Duodenal mucosa (tissue), 2 donors: Measurements from ENCODE around the gene RRP12.

Experiments
- H3K27ac ChIP-seq: one replicate; pipeline ENCODE4 v1.7.0; 2013; ENCODE audit warnings: low read depth, low read length
- H3K27me3 ChIP-seq, 2 donors: one replicate each; pipeline ENCODE4 v1.7.0; 2013; ENCODE audit warnings: low read length in 2 of 2, control low read depth in 1 of 2; ENCODE audit not compliant: insufficient read depth in 2 of 2, control insufficient read depth in 1 of 2
- H3K36me3 ChIP-seq, 2 donors: one replicate each; pipeline ENCODE4 v1.7.0; 2013; ENCODE audit warnings: low read length in 2 of 2, control low read depth in 1 of 2; ENCODE audit not compliant: insufficient read depth in 2 of 2, control insufficient read depth in 1 of 2
- H3K4me1 ChIP-seq, 2 donors: one replicate each; pipeline ENCODE4 v1.7.0; 2013; ENCODE audit warnings: low read length in 2 of 2, control low read depth in 1 of 2; ENCODE audit not compliant: insufficient read depth in 2 of 2, control insufficient read depth in 1 of 2
- H3K4me3 ChIP-seq, 2 donors: one replicate each; pipeline ENCODE4 v1.7.0; 2013; ENCODE audit warnings: low read length in 2 of 2, low read depth in 1 of 2
- H3K9ac ChIP-seq, 2 donors: one replicate each; pipeline ENCODE4 v1.7.0; 2013; ENCODE audit warnings: low read length in 2 of 2, low read depth in 1 of 2
- H3K9me3 ChIP-seq, 2 donors: one replicate each; pipeline ENCODE4 v1.7.0; 2013; ENCODE audit warnings: low read length in 2 of 2, control low read depth in 1 of 2; ENCODE audit not compliant: control insufficient read depth in 1 of 2

The RRP12 gene

DNA sequence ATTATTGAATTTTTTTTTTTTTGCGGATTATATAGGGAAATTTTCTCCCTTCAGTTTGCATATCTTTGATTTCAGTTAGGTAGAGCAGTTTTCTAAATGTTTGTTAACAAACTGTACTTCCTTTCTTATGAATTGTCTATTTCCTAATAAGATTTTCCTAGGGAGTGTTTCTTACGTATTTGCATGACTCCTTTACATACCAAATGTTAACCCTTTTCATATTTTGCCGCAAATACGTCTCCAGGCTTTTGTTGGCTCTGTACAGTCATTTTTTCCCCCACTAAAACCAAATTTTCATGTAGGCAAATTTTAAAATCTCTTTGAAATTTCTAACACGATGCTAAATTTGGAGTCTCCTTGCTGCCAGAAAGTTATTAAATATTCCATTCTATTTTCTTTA is 64.7 kb downstream of the RRP12 start:
- Histone ChIP-seq H3K27ac (no peak overlapping the region), H3K9me3 (no peaks in the 10 kb centered on the region), H3K4me1 (peaks cover 10 to 16% of the 10 kb centered on the region in 2 donors), H3K36me3 (no peaks in the 10 kb centered on the region), H3K4me3 (no peak overlapping the region), H3K9ac (no peak overlapping the region), H3K27me3 (no peaks in the 10 kb centered on the region)

DNA sequence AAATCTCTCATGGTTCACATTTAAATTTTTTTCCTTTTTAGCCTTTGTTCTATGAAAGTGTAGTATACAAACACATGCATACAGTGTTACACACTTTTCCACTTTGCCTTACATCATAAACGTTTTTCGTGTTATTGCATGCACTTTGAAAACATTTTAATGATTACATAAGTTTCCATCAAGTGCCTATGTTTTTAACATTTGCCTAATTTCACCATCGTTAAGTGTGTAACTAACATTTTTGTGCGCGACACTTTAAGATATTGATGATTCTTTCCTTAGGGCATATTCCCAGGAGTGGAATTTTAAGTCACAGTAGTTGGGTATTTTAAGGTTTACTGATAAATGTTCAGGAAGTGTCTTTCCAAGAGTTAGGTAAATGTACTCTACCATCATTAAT is 65.1 kb downstream of the RRP12 start:
- peaks cover 14 to 16% of the 10 kb centered on the region in 2 donors for H3K4me1 ChIP-seq
- H3K27ac ChIP-seq = no peak overlapping the region
- no peaks in the 10 kb centered on the region for H3K9me3 ChIP-seq
- H3K36me3 ChIP-seq = no peaks in the 10 kb centered on the region
- H3K27me3 ChIP-seq = no peaks in the 10 kb centered on the region
- H3K4me3 ChIP-seq = no peak overlapping the region
- no peak overlapping the region for H3K9ac ChIP-seq

DNA sequence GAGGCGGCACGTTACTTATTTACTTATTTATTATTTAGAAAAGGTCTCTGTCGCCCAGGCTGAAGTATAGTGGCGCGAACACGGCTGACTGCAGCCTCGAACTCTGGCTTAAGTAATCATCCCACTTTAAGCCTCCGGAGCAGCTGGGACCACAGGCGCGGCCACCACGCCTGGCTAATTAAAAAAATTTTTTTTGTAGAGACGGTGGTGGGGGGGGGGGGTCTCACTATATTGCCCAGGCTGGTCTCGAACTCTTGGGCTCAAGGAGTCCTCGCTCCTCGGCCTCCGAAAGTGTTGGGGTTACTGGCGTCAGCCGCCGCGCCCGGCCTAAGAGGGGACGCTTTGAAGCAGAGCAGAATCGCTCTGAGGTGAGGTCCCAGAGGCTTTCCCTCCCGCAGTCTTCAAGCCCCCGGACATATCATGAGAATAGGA is 65.9 kb downstream of the RRP12 start:
- H3K27ac ChIP-seq = peak overlapping the region; percentile 79
- peaks cover 16 to 22% of the 10 kb centered on the region in 2 donors for H3K4me1 ChIP-seq
- H3K9ac ChIP-seq = peak overlapping the region in 1 of 2 donors; percentile 96
- H3K36me3 ChIP-seq = peaks cover 0 to under 1% of the 10 kb centered on the region in 2 donors
- no peaks in the 10 kb centered on the region for H3K9me3 ChIP-seq
- H3K27me3 ChIP-seq = no peaks in the 10 kb centered on the region
- peak overlapping the region; percentile 63 to 81 for H3K4me3 ChIP-seq

DNA sequence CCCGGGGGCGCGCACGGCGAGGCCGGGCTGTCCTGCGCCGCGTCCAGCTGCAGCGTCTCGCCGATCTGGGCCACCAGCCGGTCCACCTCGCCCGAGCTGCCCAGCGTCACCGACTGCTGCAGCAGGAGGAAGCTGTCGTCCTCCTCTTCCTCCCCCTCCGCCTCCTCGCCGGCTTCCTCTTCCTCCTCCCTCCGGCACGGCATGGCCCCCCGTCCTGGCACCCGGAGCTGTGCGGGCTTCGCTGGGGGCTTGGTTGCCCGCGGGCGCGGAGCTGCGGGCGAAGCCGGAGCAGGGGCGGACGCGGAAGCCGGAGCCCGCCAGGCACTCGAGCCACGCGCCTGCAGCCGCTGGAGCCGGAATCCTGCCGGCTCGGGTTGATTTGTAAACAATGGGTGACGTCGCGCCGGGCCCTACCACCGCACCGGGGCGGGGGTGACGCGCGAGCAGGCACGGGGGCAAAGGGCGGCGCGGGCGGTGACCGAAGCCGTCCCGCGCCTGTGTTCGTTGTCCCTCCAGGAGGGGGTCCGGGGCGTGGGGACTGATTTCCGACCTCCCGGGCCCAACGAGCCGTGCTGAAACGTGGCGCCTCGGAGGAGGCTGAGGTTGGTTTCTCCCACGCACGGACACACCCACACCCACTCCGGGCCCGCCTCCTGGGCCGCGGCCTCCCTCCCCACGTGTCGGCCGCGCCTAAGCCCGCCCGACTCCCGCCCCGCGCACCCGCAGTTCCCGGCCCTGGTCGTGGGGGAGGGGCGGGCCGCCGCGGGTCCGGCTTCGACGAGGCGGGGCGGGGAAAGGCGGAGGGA is 66.6 kb downstream of the RRP12 start, which contains the start of gene FRAT2:
TSS of gene FRAT2 (minus strand) at position 360 of the 806 bp plus-strand sequence. CDS start at position 203, 157 bp downstream.
- peak within 1 kb of the TSS; percentile 89 to 96 for H3K9ac ChIP-seq
- no peaks in the 10 kb centered on the region for H3K9me3 ChIP-seq
- peak within 1 kb of the TSS; percentile 81 to 93 for H3K4me3 ChIP-seq
- peak within 1 kb of the TSS; percentile 79 for H3K27ac ChIP-seq
- peaks cover 22 to 27% of the 10 kb centered on the region in 2 donors for H3K4me1 ChIP-seq
- peaks cover 0 to 4% of the 10 kb centered on the region in 2 donors for H3K36me3 ChIP-seq
- H3K27me3 ChIP-seq = no peaks in the 10 kb centered on the region

DNA sequence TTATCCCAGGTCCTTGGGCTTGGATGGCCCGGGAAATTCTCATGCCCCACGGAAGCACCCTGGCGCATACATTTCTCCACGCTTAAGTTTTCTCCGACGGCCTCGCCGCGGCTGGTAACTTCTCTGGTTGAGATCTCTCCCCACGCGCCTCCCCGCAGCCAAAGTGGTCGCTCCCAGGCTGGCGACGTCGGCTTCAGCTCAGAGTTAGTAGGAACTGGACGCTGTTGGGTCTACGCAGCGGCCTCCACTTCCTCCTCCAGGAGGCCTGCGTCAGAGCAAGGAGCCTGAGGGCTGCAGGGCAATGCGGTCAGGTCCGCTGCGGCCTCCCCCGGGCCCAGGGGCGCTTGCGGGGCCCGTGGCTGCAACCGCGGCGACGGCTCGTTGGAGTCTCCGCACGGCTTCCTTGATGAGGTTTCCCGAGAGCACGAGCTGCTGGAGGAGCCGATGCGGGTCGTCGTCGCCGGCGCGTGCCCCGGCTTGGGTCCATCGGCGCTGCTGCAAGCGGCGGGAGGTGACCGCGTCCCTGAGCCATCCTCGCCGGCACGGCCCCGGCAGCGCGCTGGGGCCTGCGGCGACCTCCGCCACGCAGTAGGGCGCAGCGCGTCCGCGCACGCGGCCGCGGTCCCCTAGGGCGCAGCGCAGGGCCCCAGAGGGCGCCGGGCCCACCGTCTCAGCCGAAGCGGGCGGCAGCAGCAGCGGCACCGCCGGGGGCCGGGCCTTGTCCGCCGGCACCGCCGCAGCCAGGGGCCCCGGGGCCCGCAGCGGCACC is 67.4 kb downstream of the RRP12 start:
- Histone ChIP-seq H3K9me3 (no peaks in the 10 kb centered on the region), H3K27me3 (no peaks in the 10 kb centered on the region), H3K36me3 (peaks cover 0 to 4% of the 10 kb centered on the region in 2 donors), H3K4me3 (peak overlapping the region; percentile 81 to 93), H3K4me1 (peaks cover 30 to 33% of the 10 kb centered on the region in 2 donors), H3K27ac (peak overlapping the region; percentile 79), H3K9ac (peak overlapping the region; percentile 89 to 96)

DNA sequence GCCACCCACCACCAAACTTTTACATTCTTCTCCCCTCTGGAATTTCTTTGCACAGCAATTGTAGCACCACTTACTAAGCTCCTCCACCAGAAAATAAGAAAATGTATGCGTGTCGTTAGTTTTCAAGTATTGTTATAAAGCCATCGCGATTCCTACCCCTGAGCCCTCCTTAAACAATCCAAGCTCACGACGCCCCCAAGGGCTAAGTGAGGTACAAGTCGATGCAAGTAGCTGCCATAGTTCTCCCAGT is 67.9 kb downstream of the RRP12 start:
- Histone ChIP-seq H3K36me3 (peaks cover 0 to 4% of the 10 kb centered on the region in 2 donors), H3K27ac (peak overlapping the region; percentile 79), H3K9ac (peak overlapping the region; percentile 89 to 96), H3K9me3 (no peaks in the 10 kb centered on the region), H3K4me3 (peak overlapping the region; percentile 81 to 93), H3K4me1 (peaks cover 33 to 38% of the 10 kb centered on the region in 2 donors), H3K27me3 (no peaks in the 10 kb centered on the region)

DNA sequence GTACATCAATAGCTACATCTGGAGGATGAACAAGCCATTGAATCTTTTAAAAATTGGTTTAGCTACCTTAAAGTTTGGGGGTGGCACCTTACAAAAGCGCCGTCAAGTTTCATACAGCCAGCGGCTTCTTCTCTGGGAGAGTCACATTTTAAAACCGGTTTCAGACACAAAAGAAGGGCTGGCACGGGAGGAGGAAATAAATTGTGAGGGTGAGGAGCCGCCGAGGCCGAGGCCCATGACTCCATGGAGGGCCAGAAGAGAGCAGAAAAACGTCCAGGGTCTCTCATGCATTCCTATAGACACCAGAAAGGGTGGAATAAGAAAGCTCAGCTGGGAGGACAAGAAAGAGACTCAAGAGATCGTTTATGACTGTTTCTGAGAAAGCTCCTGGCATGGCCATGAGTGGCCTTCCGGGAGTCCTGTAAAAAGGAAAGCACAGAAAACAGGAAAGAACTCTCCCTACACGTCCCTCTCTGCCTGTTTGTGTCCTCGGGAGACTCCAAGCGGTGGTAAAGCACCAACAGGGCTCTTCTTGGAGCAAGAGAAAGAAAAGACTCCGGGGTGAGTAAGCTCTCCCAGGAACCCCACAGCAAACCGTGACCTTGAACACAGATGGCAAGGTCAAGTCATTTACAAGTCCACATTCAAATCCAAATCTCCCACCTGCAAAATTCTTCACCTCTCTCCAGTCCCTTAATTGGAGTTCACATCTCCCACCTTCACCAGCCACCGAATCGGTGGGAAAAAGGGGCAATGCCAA is 68.4 kb downstream of the RRP12 start:
- Histone ChIP-seq H3K27ac (peak overlapping the region; percentile 79), H3K9ac (peak overlapping the region; percentile 89 to 96), H3K36me3 (peaks cover 0 to 4% of the 10 kb centered on the region in 2 donors), H3K4me1 (peaks cover 38 to 43% of the 10 kb centered on the region in 2 donors), H3K9me3 (no peaks in the 10 kb centered on the region), H3K27me3 (no peaks in the 10 kb centered on the region), H3K4me3 (peak overlapping the region; percentile 81 to 93)

DNA sequence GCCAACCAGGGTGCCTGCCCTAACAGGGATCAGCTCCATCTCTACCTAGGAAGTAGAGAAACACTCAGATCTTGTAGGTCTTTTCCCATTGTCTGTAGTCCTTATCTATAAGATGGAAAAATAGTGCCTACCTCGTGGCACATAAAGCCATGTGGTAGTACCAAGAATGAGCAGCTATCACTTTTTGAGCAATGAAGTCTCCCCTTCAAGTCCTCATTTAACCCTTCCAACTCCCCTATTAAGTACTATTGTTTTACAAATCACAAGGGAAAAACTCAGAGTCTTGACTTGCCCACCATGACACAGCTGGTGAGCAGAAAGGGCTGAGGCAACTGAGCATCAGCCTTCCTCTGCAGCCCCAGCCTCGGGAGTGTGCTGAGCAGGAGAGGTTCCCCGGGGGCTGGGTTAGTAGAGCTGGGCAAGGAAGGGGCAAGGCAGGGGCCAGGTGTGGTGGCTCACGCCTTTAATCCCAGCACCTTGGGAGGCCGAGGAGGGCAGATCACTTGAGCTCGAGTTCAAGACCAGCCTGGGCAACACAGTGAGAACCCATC is 69.9 kb downstream of the RRP12 start:
- Histone ChIP-seq H3K9ac (peak overlapping the region in 1 of 2 donors; percentile 96), H3K27me3 (no peaks in the 10 kb centered on the region), H3K9me3 (no peaks in the 10 kb centered on the region), H3K4me3 (peak overlapping the region; percentile 81 to 93), H3K4me1 (peaks cover 32 to 49% of the 10 kb centered on the region in 2 donors), H3K27ac (no peak overlapping the region), H3K36me3 (peaks cover 0 to 4% of the 10 kb centered on the region in 2 donors)

DNA sequence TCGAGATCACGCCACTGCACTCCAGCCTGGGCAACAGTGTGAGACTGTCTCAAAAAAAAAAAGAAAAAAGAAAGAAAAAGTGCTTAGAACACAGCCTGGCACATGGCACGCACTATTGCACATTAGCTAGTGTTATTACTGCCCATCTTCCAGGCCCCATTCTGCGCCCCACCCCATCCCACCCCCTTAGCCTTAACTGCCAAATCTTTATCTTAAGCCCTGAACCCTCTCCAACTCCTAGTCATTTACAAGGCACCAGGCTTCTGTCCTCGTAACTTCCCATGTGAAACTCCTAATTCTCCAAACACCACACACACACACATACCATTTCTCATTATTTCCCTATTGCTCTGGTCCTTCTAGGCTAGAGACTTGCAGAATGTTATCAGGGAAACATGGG is 71.4 kb downstream of the RRP12 start:
- Histone ChIP-seq H3K4me3 (peak overlapping the region; percentile 5 to 50), H3K36me3 (peaks cover 0 to 4% of the 10 kb centered on the region in 2 donors), H3K9ac (peak overlapping the region in 1 of 2 donors; percentile 45), H3K9me3 (no peaks in the 10 kb centered on the region), H3K4me1 (peaks cover 28 to 46% of the 10 kb centered on the region in 2 donors), H3K27ac (no peak overlapping the region), H3K27me3 (no peaks in the 10 kb centered on the region)
